ENCODE measurements around the gene TTC7B.

GRCh38 chr14:90739318-90740068 lies 76.7 kb downstream of the TTC7B start:
- TF ChIP-seq CTCF (IDR thresholded peaks at IDR 0.05) (no peak), SIN3A (IDR thresholded peaks at IDR 0.05; ENCODE audit: borderline replicate concordance, insufficient read depth, low read depth, low read length) (no peak), POLR2AphosphoS5 (IDR thresholded peaks at IDR 0.05; ENCODE audit: low read depth, low read length) (no peak)
